ENCODE data around the gene CDS2.

The CDS2 gene

GRCh38 chr20:5172167-5172601 lies 45.4 kb downstream of the CDS2 start:
- CTCF ChIA-PET = interaction anchor here (1.4 kb wide), 1 partner anchor 45 kb away, joined by 3 read pairs; the partner anchor contains the start of gene CDS2
- POLR2A ChIA-PET = interaction anchor here (1.1 kb wide), 1 partner anchor 45 kb away, joined by 3 read pairs; the partner anchor contains the start of gene CDS2
- TF ChIP-seq KLF7 (tag by site-specific recombination; IDR thresholded peaks at IDR 0.05; ENCODE audit: borderline replicate concordance) (no peak), ZNF394 (tag by site-specific recombination; IDR thresholded peaks at IDR 0.05; ENCODE audit: borderline replicate concordance) (no peak), ZSCAN18 (tag by site-specific recombination; IDR thresholded peaks at IDR 0.05) (no peak), ZNF518A (tag by site-specific recombination; conservative IDR thresholded peaks at IDR 0.05; ENCODE audit: low read depth) (no peak), ZNF549 (tag by site-specific recombination; IDR thresholded peaks at IDR 0.05) (no peak), ZSCAN4 (tag by site-specific recombination; IDR thresholded peaks at IDR 0.05) (no peak), ZNF704 (tag by site-specific recombination; IDR thresholded peaks at IDR 0.05) (no peak), ZNF311 (tag by site-specific recombination; IDR thresholded peaks at IDR 0.05; ENCODE audit: borderline replicate concordance) (no peak), ZNF37A (tag by site-specific recombination; IDR thresholded peaks at IDR 0.05) (no peak), SCRT1 (tag by site-specific recombination; IDR thresholded peaks at IDR 0.05; ENCODE audit: borderline replicate concordance) (no peak), ZNF488 (tag by site-specific recombination; IDR thresholded peaks at IDR 0.05) (no peak), GLIS1 (tag by site-specific recombination; IDR thresholded peaks at IDR 0.05) (no peak), ZIC2 (tag by site-specific recombination; IDR thresholded peaks at IDR 0.05) (no peak), ZNF501 (tag by site-specific recombination; IDR thresholded peaks at IDR 0.05) (no peak), ZNF513 (tag by site-specific recombination; IDR thresholded peaks at IDR 0.05) (no peak)
- Histone ChIP-seq H3K4me3 (ENCODE audit: low read depth, low read length) (no peak overlapping the region), H3K9me3 (ENCODE audit: control insufficient read depth, insufficient read depth, low read depth, low read length) (no peaks in the 10 kb centered on the region), H3K36me3 (ENCODE audit: control insufficient read depth in 2 of 2, insufficient read depth in 1 of 2, low read length in 2 of 2) (peaks cover 13 to 36% of the 10 kb centered on the region in 2 experiments), H3K4me1 (ENCODE audit: control insufficient read depth, insufficient read depth, low read length) (peaks cover 15% of the 10 kb centered on the region; the same call in 1 of the 2 replicates), H3K27ac (ENCODE audit: extremely low read depth, low read depth, low read length) (no peak overlapping the region)

All from HEK293 (cell line).